ENCODE results near the gene DDAH1. TPM values are rescaled to one million over a fixed set of nuclear protein-coding genes. Genes with fewer than 3 reads are reported as not detected.

DDAH1 gene
- total RNA-seq, 4 donors from 2014 or later = 17.5 to 64.2 (median 40.0) TPM

DNA sequence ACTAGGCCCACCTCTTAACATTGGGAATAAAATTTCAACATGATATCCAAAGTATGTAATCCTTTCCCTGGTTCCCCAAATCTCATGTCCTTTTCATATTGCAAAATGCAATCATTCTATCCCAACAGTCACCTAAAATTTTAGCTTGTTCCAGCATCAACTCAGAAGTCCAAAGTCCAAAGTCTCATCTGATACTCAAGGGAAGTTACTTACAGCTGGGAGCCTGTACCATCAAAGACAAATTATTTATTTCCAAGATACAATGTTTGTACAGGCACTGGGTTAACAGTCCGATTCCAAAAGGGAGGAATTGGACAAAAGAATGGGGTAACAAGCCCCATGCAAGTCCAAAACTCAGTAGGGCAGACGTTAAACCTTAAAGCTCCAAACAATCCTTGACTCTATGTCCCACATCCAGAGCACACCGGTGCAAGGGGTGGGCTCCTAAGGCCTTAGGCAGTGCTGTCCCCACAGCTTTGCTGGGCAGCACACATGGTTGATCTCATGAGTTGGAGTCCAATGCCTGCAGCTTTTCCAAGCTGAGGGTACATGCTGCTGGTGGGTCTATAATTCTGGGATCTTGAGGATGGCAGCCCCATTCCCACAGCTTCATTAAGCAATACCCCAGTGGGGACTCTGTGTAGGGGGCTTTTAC lies 78.8 kb downstream of the DDAH1 start:
- intact Hi-C loops (cut with DNase I) = no loop called here

DNA sequence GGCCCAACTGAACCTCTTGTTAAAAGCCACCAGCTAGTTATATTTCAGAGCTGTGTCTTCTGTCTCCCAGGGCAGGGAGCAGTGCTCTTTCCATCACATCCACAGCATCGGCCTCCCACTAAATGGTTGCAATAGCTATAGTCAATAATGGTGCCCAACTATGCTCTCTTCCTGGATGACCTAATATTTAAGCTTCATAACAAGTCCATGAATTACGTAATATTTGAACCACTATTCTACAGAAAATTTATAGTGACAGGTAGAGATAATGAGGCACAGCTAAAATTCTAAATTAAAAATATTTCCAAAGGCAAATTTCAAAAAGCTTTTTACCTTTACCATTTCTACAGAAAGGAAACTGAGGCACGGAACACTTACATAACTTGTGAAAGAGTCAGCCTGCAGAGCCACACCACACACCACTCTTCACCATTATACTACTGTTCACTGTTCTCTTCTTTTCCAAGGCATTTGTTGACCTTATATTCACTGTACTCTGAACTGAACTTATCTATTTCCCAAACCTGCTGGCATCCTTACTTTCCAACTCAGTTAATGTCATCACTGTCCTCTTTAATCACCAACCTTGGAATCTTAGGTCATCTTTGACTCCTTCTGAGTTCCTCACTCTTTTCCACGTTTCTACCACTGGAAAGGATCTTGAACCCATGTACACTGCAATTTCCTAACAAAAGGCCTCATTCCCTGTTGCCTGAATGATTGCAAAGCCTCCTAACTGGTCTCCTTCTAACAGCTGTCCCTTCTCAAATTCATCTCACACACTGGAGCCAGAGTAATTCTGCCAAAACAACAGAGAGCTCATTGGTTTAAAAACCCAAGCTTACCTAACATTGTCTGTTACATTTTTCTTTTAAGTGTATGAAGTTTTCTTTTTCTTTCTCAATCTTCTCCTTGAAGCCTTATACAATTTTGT lies 85.5 kb downstream of the DDAH1 start:
- TF ChIP-seq, protein P1, sequence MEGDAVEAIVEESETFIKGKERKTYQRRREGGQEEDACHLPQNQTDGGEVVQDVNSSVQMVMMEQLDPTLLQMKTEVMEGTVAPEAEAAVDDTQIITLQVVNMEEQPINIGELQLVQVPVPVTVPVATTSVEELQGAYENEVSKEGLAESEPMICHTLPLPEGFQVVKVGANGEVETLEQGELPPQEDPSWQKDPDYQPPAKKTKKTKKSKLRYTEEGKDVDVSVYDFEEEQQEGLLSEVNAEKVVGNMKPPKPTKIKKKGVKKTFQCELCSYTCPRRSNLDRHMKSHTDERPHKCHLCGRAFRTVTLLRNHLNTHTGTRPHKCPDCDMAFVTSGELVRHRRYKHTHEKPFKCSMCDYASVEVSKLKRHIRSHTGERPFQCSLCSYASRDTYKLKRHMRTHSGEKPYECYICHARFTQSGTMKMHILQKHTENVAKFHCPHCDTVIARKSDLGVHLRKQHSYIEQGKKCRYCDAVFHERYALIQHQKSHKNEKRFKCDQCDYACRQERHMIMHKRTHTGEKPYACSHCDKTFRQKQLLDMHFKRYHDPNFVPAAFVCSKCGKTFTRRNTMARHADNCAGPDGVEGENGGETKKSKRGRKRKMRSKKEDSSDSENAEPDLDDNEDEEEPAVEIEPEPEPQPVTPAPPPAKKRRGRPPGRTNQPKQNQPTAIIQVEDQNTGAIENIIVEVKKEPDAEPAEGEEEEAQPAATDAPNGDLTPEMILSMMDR (IDR thresholded peaks at IDR 0.05) = no peak
- no peak for TF ChIP-seq POLR2A (IDR thresholded peaks at IDR 0.05)
- 90 to 93% methylated on average over 4 of the region's 4 CpGs for WGBS, 2 donors
- intact Hi-C loops (cut with DNase I) = no loop called here

More for the DNA sequence above, 78.8 kb downstream of the DDAH1 start:
- WGBS, 2 donors = 95 to 97% methylated on average over 3 of the region's 3 CpGs
- H3K4me3 ChIP-seq (replicated peaks in 1 of 3) = no peak overlapping the region
- H3K27ac ChIP-seq = no peak overlapping the region
- no peak for DNase-seq
- no peak for TF ChIP-seq POLR2A (IDR thresholded peaks at IDR 0.05)
- TF ChIP-seq, protein P1 (IDR thresholded peaks at IDR 0.05) = no peak
- no peaks in the 10 kb centered on the region for H3K4me1 ChIP-seq
- H3K9me3 ChIP-seq = no peaks in the 10 kb centered on the region
- H3K36me3 ChIP-seq = no peaks in the 10 kb centered on the region
- no peaks in the 10 kb centered on the region for H3K27me3 ChIP-seq

DNA sequence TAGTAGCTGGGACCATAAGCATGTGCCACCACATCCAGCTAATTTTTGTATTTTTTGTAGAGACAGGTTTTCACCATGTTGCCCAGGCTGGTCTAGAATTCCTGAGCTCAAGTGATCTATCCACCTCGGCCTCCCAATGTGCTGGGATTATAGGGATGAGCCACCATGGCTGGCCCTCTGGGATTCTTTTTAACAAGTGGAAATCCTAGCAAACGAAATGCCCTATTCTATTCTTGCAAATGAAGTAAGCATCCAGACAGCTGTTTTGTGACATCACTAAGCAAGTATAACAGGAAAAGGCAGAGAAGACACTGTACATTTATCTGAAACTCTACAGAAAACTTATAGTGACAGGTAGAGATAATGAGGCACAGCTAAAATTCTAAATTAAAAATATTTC lies 86.4 kb downstream of the DDAH1 start:
- Histone ChIP-seq H3K4me1 (no peaks in the 10 kb centered on the region), H3K27me3 (no peaks in the 10 kb centered on the region), H3K36me3 (no peaks in the 10 kb centered on the region), H3K27ac (no peak overlapping the region), H3K9me3 (no peaks in the 10 kb centered on the region), H3K4me3 (replicated peaks in 1 of 3) (no peak overlapping the region)
- WGBS, 2 donors = 84 to 86% methylated on average over 2 of the region's 2 CpGs
- intact Hi-C loops (cut with DNase I) = no loop called here
- TF ChIP-seq, protein P1 (IDR thresholded peaks at IDR 0.05) = no peak
- no peak for TF ChIP-seq POLR2A (IDR thresholded peaks at IDR 0.05)
- no peak for DNase-seq

More for the DNA sequence above, 85.5 kb downstream of the DDAH1 start:
- H3K9me3 ChIP-seq = no peaks in the 10 kb centered on the region
- H3K27ac ChIP-seq = no peak overlapping the region
- H3K36me3 ChIP-seq = no peaks in the 10 kb centered on the region
- H3K4me3 ChIP-seq (replicated peaks in 1 of 3) = no peak overlapping the region
- DNase-seq = no peak
- H3K27me3 ChIP-seq = no peaks in the 10 kb centered on the region
- H3K4me1 ChIP-seq = no peaks in the 10 kb centered on the region

DNA sequence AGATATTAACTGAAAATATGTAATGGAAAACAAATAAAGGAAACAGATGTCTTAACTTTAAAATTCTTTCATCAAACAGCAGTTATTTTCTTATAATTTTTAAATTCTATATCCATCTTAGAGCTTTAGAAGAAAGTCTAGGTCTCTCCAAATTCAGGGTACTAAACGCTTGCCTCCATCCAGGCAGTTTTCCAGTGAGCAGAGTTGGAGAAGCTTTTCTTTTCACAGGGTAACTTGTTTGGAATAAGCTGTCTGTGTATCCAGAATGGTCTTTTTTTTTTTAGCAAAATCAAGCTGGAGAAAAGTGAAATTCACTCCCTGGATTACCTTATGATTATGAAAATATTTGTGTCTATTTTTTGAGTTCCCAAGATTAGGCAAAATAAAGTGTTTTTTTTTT lies 88.6 kb downstream of the DDAH1 start:
- 78 to 81% methylated on average over 1 of the region's 1 CpG for WGBS, 2 donors
- intact Hi-C loops (cut with DNase I) = no loop called here
- no peak overlapping the region for H3K4me3 ChIP-seq (replicated peaks in 1 of 3)

More for the DNA sequence above, 88.6 kb downstream of the DDAH1 start:
- H3K9me3 ChIP-seq = no peaks in the 10 kb centered on the region
- H3K4me1 ChIP-seq = peaks cover 0 to 10% of the 10 kb centered on the region in 2 donors
- DNase-seq = no peak
- no peaks in the 10 kb centered on the region for H3K27me3 ChIP-seq
- H3K36me3 ChIP-seq = no peaks in the 10 kb centered on the region
- no peak overlapping the region for H3K27ac ChIP-seq
- TF ChIP-seq, protein P1 (IDR thresholded peaks at IDR 0.05) = no peak
- no peak for TF ChIP-seq POLR2A (IDR thresholded peaks at IDR 0.05)
